SK-N-SH (cell line): ENCODE data around the gene CDH23. TPM values are rescaled to one million over a fixed set of nuclear protein-coding genes. Genes with fewer than 3 reads are reported as not detected.

Source experiments
- CTCF ChIA-PET: fragments of 300-600, 350-600 bp; formaldehyde crosslinking; extraction: SDS; loops from one replicate; lab custom pipeline; 2021; lab: Yijun Ruan, JAX
- POLR2A ChIA-PET: fragments of 350-600 bp; sonication (Branson Sonifier 250); formaldehyde crosslinking; extraction: SDS; loops from one replicate; lab custom pipeline; 2020; ENCODE audit warnings: antibody characterized with exemption, inconsistent platforms; lab: Yijun Ruan, JAX
- DNase-seq: peaks from one replicate; pipeline ENCODE4 v3.0.0; 2012
- H2AFZ ChIP-seq: fragments of 200-600 bp; sonication (generic); 2 replicates; pipeline ENCODE4 v1.8.1; 2016; ENCODE audit warnings: antibody characterized with exemption, mild to moderate bottlenecking, low read depth
- H3F3A ChIP-seq: fragments of 200-600 bp; sonication (generic); replicated peaks from 2 replicates; pipeline ENCODE3; 2016; ENCODE audit warnings: antibody characterized with exemption, mild to moderate bottlenecking; ENCODE audit not compliant: insufficient read depth
- H3K27ac ChIP-seq, 2 experiments: fragments of 200-500 bp in 1 of 2; fragments of 200-600 bp in 1 of 2; sonication (Bioruptor generic) in 1 of 2; sonication (generic), shearing (Covaris generic) in 1 of 2; 2 replicates each; pipeline versions ENCODE4 v1.5.1 to v1.6.1; 2014 to 2016; ENCODE audit warnings: low read depth in 2 of 2, inconsistent platforms in 1 of 2, low read length in 1 of 2, mild to moderate bottlenecking in 1 of 2, mixed read lengths in 1 of 2
- H3K27me3 ChIP-seq: fragments of 200-600 bp; sonication (generic), shearing (Covaris generic); 2 replicates; pipeline ENCODE4 v1.6.1; 2016; ENCODE audit warnings: mixed run types; ENCODE audit not compliant: insufficient read depth
- H3K36me3 ChIP-seq, 2 experiments: fragments of 200-500 bp in 1 of 2; fragments of 200-600 bp in 1 of 2; sonication (Bioruptor generic) in 1 of 2; sonication (generic) in 1 of 2; replicated peaks in 1 of 2; 2 replicates each; pipeline versions ENCODE3 to v1.5.1; 2014 to 2016; ENCODE audit warnings: low read length in 1 of 2, mild to moderate bottlenecking in 1 of 2; ENCODE audit not compliant: insufficient read depth in 2 of 2, control insufficient read depth in 1 of 2
- H3K4me1 ChIP-seq, 2 experiments: fragments of 200-500 bp in 1 of 2; fragments of 200-600 bp in 1 of 2; sonication (Bioruptor generic) in 1 of 2; sonication (generic), shearing (Covaris generic) in 1 of 2; 2 replicates each; pipeline versions ENCODE4 v1.5.1 to v1.6.1; 2014 to 2016; ENCODE audit warnings: low read depth in 1 of 2, low read length in 1 of 2, mixed run types in 1 of 2; ENCODE audit not compliant: insufficient read depth in 2 of 2, control insufficient read depth in 1 of 2
- H3K4me2 ChIP-seq: fragments of 200-600 bp; sonication (generic), shearing (Covaris generic); 2 replicates; pipeline ENCODE4 v1.6.1; 2017; ENCODE audit warnings: mixed run types
- H3K4me3 ChIP-seq, 2 experiments: fragments of 200-500 bp in 1 of 2; fragments of 200-600 bp in 1 of 2; sonication (Bioruptor generic) in 1 of 2; sonication (generic), shearing (Covaris generic) in 1 of 2; 2 replicates each; pipeline versions ENCODE4 v1.5.1 to v1.8.1; 2014 to 2016; ENCODE audit warnings: low read depth in 2 of 2, inconsistent platforms in 1 of 2, low read length in 1 of 2, mild to moderate bottlenecking in 1 of 2, mixed read lengths in 1 of 2, moderate library complexity in 1 of 2
- H3K79me2 ChIP-seq: fragments of 200-600 bp; sonication (generic); 2 replicates; pipeline ENCODE4 v1.8.1; 2017; ENCODE audit warnings: mild to moderate bottlenecking; ENCODE audit not compliant: insufficient read depth
- H3K9ac ChIP-seq: fragments of 200-600 bp; sonication (generic); 2 replicates; pipeline ENCODE4 v1.6.1; 2017; ENCODE audit warnings: mixed run types
- H3K9me2 ChIP-seq: fragments of 200-600 bp; sonication (generic); 2 replicates; pipeline ENCODE4 v1.6.1; 2017; ENCODE audit warnings: mixed run types
- H3K9me3 ChIP-seq: fragments of 200-600 bp; sonication (generic); 2 replicates; pipeline ENCODE4 v1.6.1; 2017; ENCODE audit warnings: mixed run types, mild to moderate bottlenecking, moderate library complexity
- H4K20me1 ChIP-seq: fragments of 200-600 bp; sonication (generic); 2 replicates; pipeline ENCODE4 v1.6.1; 2017; ENCODE audit warnings: mild to moderate bottlenecking, mixed run types; ENCODE audit not compliant: insufficient read depth
- ELF1 ChIP-seq: IDR thresholded peaks from 2 replicates; pipeline ENCODE4 v1.4.0; 2012
- EZH2phosphoT487 ChIP-seq: fragments of 200-600 bp; sonication (generic); IDR thresholded peaks from 2 replicates; pipeline ENCODE4 v1.6.1; 2017; ENCODE audit warnings: low read depth, mixed run types, mild to moderate bottlenecking, antibody characterized with exemption, moderate library complexity, borderline replicate concordance
- JUND ChIP-seq: IDR thresholded peaks from 2 replicates; pipeline ENCODE4 v1.4.0; 2012
- MAX ChIP-seq: IDR thresholded peaks from 2 replicates; pipeline ENCODE4 v1.4.0; 2012; ENCODE audit warnings: low read depth
- MEF2A ChIP-seq: IDR thresholded peaks from 2 replicates; pipeline ENCODE4 v1.4.0; 2012; ENCODE audit warnings: low read depth, borderline replicate concordance
- MXI1 ChIP-seq: IDR thresholded peaks from 2 replicates; pipeline ENCODE4 v1.6.1; 2012; ENCODE audit warnings: mild to moderate bottlenecking, low read depth, low read length, improper control_type of control experiment
- POLR2AphosphoS5 ChIP-seq: IDR thresholded peaks from 2 replicates; pipeline ENCODE4 v1.6.1; 2012; ENCODE audit warnings: low read depth, low read length
- RCOR1 ChIP-seq: fragments of 150-350 bp; IDR thresholded peaks from 2 replicates; pipeline ENCODE4 v1.6.1; 2017; ENCODE audit warnings: antibody characterized with exemption, low read length
- REST ChIP-seq: IDR thresholded peaks from 2 replicates; pipeline ENCODE4 v1.6.1; 2012; ENCODE audit warnings: mild to moderate bottlenecking, low read depth, low read length, moderate library complexity
- RFX5 ChIP-seq: IDR thresholded peaks from 2 replicates; pipeline ENCODE4 v1.6.1; 2012; ENCODE audit warnings: mild to moderate bottlenecking, improper control_type of control experiment, low read length
- RXRA ChIP-seq: IDR thresholded peaks from 2 replicates; pipeline ENCODE4 v1.4.0; 2012; ENCODE audit warnings: low read depth, mild to moderate bottlenecking, borderline replicate concordance
- SIN3A ChIP-seq: IDR thresholded peaks from 2 replicates; pipeline ENCODE4 v1.6.1; 2012; ENCODE audit warnings: low read depth, mild to moderate bottlenecking, low read length, moderate library complexity, borderline replicate concordance
- SMC3 ChIP-seq: IDR thresholded peaks from 2 replicates; pipeline ENCODE4 v1.6.1; 2012; ENCODE audit warnings: low read depth, low read length, improper control_type of control experiment
- TCF12 ChIP-seq: IDR thresholded peaks from 2 replicates; pipeline ENCODE4 v1.4.0; 2012
- TEAD4 ChIP-seq: IDR thresholded peaks from 2 replicates; pipeline ENCODE4 v1.4.0; 2012; ENCODE audit warnings: mild to moderate bottlenecking, borderline replicate concordance; ENCODE audit not compliant: insufficient read depth
- USF2 ChIP-seq: fragments of 150-350 bp; IDR thresholded peaks from 2 replicates; pipeline ENCODE4 v1.6.1; 2017; ENCODE audit warnings: antibody characterized with exemption, low read length, low read depth, borderline replicate concordance
- YY1 ChIP-seq: IDR thresholded peaks from 2 replicates; pipeline ENCODE4 v1.4.0; 2012; ENCODE audit warnings: low read depth, mild to moderate bottlenecking
- ZBTB33 ChIP-seq: IDR thresholded peaks from 2 replicates; pipeline ENCODE4 v1.4.0; 2012; ENCODE audit warnings: low read depth, borderline replicate concordance
- WGBS: methylation state at CpG from one replicate; pipeline ENCODE4 v1.1.6; 2017; ENCODE audit warnings: low lambda C conversion rate; 5-methylcytosine and 5-hydroxymethylcytosine counted together
- polyA plus RNA-seq, 3 experiments: library from polyadenylated mRNA; depleted of rRNA; stranded (reverse); fragments of >200 nt; gene quantifications; 2 replicates each; pipeline ENCODE4 v1.2.3, GENCODE V29; 2012

The CDH23 gene
- polyA plus RNA-seq, 1 of the 3 experiments (the other 2 are of a cell fraction), result 0.03 TPM

GRCh38 chr10:71844695-71845094, 448.0 kb downstream of the CDH23 start (continued):
- TF ChIP-seq YY1, result no peak
- TF ChIP-seq, all 33 proteins: peak for 0

- no peak overlapping the region for H2AFZ ChIP-seq
- H4K20me1 ChIP-seq, result peaks cover 96% of the 10 kb centered on the region
- ChIA-PET POLR2A (no interaction called here), CTCF (interaction anchor here (0.7 to 2.5 kb wide), 3 partner anchors 51 to 149 kb away, joined by 3 to 12 read pairs (median 3); partner anchors contain the start of gene VSIR)
- peaks cover 100% of the 10 kb centered on the region for H3K79me2 ChIP-seq
- peaks cover 3% of the 10 kb centered on the region for H3F3A ChIP-seq
- H3K9me3 ChIP-seq, result no peaks in the 10 kb centered on the region
- H3K4me3 ChIP-seq, result no peak overlapping the region
- H3K27me3 ChIP-seq, result no peaks in the 10 kb centered on the region
- no peak overlapping the region; a peak in 1 of 4 replicates for H3K27ac ChIP-seq
- peaks cover 24 to 37% of the 10 kb centered on the region in 2 experiments for H3K4me1 ChIP-seq
- TF ChIP-seq USF2 (no peak), RFX5 (no peak), POLR2AphosphoS5 (no peak), RCOR1 (no peak), YY1 (no peak), ELF1 (no peak), TCF12 (no peak), SIN3A (no peak), MEF2A (no peak), SMC3 (no peak), RXRA (no peak), REST (no peak), JUND (no peak), MAX (no peak), ZBTB33 (no peak), TEAD4 (no peak), EZH2phosphoT487 (no peak), MXI1 (no peak)
- 0 out of 2 replicates have a peak overlapping the region, but pooled peaks have one; percentile 7 for H3K4me2 ChIP-seq
- H3K9ac ChIP-seq, result no peak overlapping the region
- no peaks in the 10 kb centered on the region for H3K9me2 ChIP-seq
- peaks cover 0 to 6% of the 10 kb centered on the region in 2 experiments for H3K36me3 ChIP-seq
- DNase-seq, result no peak
- 88% methylated on average over 11 of the region's 11 CpGs for WGBS
Observed at GRCh38 chr10:71845410-71846405, 449.0 kb downstream of the CDH23 start.
